GM10847 (cell line): ENCODE data around the gene KRT78.

Experiments
- POLR2A ChIP-seq: IDR thresholded peaks from 2 replicates; pipeline ENCODE4 v1.6.1; 2011; ENCODE audit not compliant: insufficient read length; ENCODE audit errors: extremely low read depth

Gene KRT78

GRCh38 chr12:52814710-52815155 is 34.1 kb downstream of the KRT78 start:
- TF ChIP-seq POLR2A: no peak

GRCh38 chr12:52813885-52814709 is 34.7 kb downstream of the KRT78 start, which contains the start of gene KRT4:
Gene KRT4 (minus strand): TSS chr12:52814116. CDS start chr12:52814058, 58 bp downstream.
- no peak for TF ChIP-seq POLR2A

DNA sequence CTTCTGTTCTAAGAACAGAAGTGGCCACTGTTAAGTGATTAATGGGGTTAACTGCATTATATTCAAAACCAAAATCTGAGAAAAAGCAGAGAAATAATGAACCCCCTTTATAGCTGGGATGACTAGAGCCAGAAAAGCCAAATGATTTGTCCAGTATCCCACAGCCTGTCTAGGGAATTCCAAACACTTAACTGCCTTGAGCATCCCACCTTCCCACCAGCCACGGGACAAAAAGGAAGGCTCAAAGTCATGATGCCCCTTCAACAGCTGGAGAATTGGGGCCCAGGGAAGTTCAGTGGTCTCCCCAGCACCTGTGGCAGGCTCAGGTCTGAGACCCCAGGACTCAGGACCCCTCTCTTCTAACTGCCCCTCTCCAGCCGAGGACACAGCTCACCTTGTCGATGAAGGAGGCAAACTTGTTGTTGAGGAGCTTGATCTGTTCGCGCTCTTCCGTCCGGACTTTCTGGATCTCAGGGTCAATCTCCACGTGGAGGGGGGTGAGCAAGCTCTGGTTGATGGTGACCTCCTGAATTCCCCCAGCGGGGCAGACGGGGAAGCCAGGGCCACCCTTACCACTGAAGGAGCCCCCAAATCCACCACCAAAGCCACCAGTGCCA is 35.5 kb downstream of the KRT78 start:
- no peak for TF ChIP-seq POLR2A

GRCh38 chr12:52812749-52813148 is 36.0 kb downstream of the KRT78 start:
- no peak for TF ChIP-seq POLR2A

- TF ChIP-seq POLR2A: no peak
Measured at GRCh38 chr12:52812073-52812400, 36.8 kb downstream of the KRT78 start.

- no peak for TF ChIP-seq POLR2A
Measured at GRCh38 chr12:52811191-52812072, 37.4 kb downstream of the KRT78 start.

DNA sequence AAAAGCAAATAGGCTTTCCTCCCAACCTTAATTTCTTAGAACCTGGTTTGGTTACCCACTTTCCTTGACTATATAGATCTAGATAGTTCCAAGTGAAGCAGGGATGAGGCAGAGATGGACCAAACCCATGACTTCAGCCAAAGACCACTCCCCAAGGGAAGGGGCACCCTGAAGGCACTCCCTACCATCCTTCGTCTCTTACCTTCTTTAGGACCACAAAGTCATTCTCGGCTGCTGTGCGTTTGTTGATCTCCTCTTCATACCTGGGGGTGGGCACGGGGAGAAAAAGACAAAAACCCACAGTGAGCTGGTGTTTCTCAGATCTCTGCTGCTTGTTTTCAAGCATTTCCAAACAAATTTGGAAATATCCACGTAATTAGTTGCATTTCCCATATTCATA is 38.2 kb downstream of the KRT78 start:
- no peak for TF ChIP-seq POLR2A

GRCh38 chr12:52809166-52809565 is 39.6 kb downstream of the KRT78 start:
- no peak for TF ChIP-seq POLR2A

- no peak for TF ChIP-seq POLR2A
Measured at GRCh38 chr12:52808573-52809160, 40.1 kb downstream of the KRT78 start.

DNA sequence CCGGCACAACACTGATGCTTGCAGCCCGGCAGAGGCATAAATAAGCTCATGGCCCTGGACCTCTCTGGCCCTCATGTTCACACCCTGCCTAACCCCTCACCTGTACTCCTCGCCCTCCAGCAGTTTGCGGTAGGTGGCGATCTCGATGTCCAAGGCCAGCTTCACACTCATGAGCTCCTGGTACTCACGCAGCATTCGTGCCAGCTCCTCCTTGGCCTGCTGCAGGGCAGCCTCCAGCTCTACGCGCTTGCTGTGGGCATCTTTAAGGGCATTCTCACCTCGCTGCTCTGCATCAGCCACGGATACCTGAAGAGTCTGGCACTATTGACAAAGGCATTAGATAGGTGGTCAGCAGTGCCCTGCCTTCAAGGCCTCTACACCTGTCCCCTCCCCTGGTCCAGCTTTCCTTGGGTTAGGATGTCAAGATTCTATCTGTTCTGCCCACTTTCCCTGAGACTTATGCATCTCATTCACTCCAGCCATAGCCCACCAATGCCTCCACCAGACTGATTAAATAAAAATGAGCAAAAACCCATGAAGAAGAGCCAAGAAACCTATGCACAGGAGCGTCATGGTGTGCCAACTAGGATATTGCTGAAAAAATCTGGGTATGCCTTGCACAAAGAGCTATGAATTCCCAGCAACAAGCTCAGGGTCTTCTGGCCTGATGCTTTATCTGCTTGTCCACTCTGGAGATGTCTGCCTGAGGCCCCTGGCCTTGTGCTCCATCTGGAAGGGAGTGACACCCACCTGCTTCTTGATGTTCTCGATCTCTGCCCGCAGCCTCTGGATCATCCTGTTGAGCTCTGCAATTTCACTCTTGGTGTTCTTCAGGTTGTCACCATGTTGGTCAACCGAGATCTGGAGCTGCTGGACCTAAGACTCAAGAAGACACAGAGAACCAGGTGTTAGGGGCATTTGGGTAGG is 41.0 kb downstream of the KRT78 start:
- no peak for TF ChIP-seq POLR2A

GRCh38 chr12:52806821-52807543 is 41.8 kb downstream of the KRT78 start:
- no peak for TF ChIP-seq POLR2A

- TF ChIP-seq POLR2A: no peak
Measured at GRCh38 chr12:52806169-52806811, 42.5 kb downstream of the KRT78 start.

- no peak for TF ChIP-seq POLR2A
Measured at GRCh38 chr12:52805739-52806138, 43.1 kb downstream of the KRT78 start.
